K562 (cell line): ENCODE data around the gene UBFD1. TPM values are rescaled to one million over a fixed set of nuclear protein-coding genes. Genes with fewer than 3 reads are reported as not detected.
A peak's percentile ranks its signal among the peaks of the same experiment; 100 is the strongest.

ENCODE experiments used
- CEBPB ChIP-seq: fragments of 450-650 bp; IDR thresholded peaks from 2 replicates; pipeline ENCODE4 v1.6.1; 2016; ENCODE audit warnings: missing genetic modification characterization, missing compliant biosample characterization
- CHD1 ChIP-seq: fragments of 200-600 bp; sonication (generic); IDR thresholded peaks from one replicate; pipeline ENCODE4 v1.6.1; 2012; ENCODE audit warnings: mild to moderate bottlenecking, moderate library complexity, low read length, inconsistent platforms
- HLTF ChIP-seq: fragments of 450-650 bp; IDR thresholded peaks from 2 replicates; pipeline ENCODE4 v1.6.1; 2016
- ILK ChIP-seq: fragments of 450-650 bp; IDR thresholded peaks from 2 replicates; pipeline ENCODE4 v1.6.1; 2016; ENCODE audit warnings: missing genetic modification characterization, low read depth, mild to moderate bottlenecking, missing compliant biosample characterization, moderate library complexity, borderline replicate concordance
- NFE2 ChIP-seq: IDR thresholded peaks from 2 replicates; pipeline ENCODE4 v1.6.1; 2014; ENCODE audit warnings: antibody characterized with exemption, low read depth
- SIN3B ChIP-seq: fragments of 450-650 bp; IDR thresholded peaks from 2 replicates; pipeline ENCODE4 v1.6.1; 2017; ENCODE audit warnings: low read depth, mild to moderate bottlenecking, moderate library complexity
- STAT5A ChIP-seq: IDR thresholded peaks from 2 replicates; pipeline ENCODE4 v1.6.1; 2012; ENCODE audit warnings: low read length, inconsistent platforms, borderline replicate concordance
- STAT5B ChIP-seq: fragments of 250-450 bp; sonication (Bioruptor Pico); IDR thresholded peaks from 2 replicates; pipeline ENCODE4 v1.8.0; 2021; ENCODE audit warnings: mild to moderate bottlenecking, inconsistent platforms
- TARDBP ChIP-seq: fragments of 450-650 bp; IDR thresholded peaks from 2 replicates; pipeline ENCODE4 v1.6.1; 2016
- ZNF263 ChIP-seq: sonication (generic); formaldehyde crosslinking; IDR thresholded peaks from 2 replicates; pipeline ENCODE4 v1.8.0; 2022; ENCODE audit warnings: mild to moderate bottlenecking, missing genetic modification reagents, borderline replicate concordance
- ZNF507 ChIP-seq: conservative IDR thresholded peaks from 2 replicates; pipeline ENCODE4 v1.6.1; 2017; ENCODE audit warnings: missing genetic modification characterization, missing compliant biosample characterization
- polyA plus RNA-seq, 8 experiments: library from polyadenylated mRNA; depleted of rRNA in 4 of 8; stranded (reverse) in 5 of 8; unstranded in 3 of 8; fragments of >200 nt; fragmentation: Nextera tagmentation in 2 of 8; fragmentation: Illumina TruSeq in 1 of 8; extraction: Ambion mirVana in 2 of 8; extraction: Trizol in 1 of 8; gene quantifications; 2 replicates each; pipeline versions ENCODE4 v1.2.1 to v1.2.3, GENCODE V29; 2011 to 2014; ENCODE audit warnings: inconsistent platforms in 1 of 8, missing spikeins in 1 of 8
- total RNA-seq, 7 experiments: library from RNA; depleted of rRNA in 6 of 7; stranded (reverse); fragments of >200 nt in 6 of 7; fragmentation: Illumina TruSeq in 2 of 7; extraction: Trizol in 2 of 7; gene quantifications; 2 replicates each; pipeline versions ENCODE4 v1.2.1 to v1.2.3, GENCODE V29; 2011 to 2021; ENCODE audit warnings: low replicate concordance in 1 of 7
- TF ChIP-seq, protein P1 (sequence below), 2 experiments: fragments of 450-650 bp in 1 of 2; sonication (generic) in 1 of 2; formaldehyde crosslinking in 1 of 2; IDR thresholded peaks in 1 of 2; conservative IDR thresholded peaks in 1 of 2; 2 replicates each; pipeline versions ENCODE4 v1.6.1 to v1.8.1; 2016 to 2023; ENCODE audit warnings: mild to moderate bottlenecking in 2 of 2, moderate library complexity in 2 of 2, inconsistent platforms in 1 of 2, missing genetic modification reagents in 1 of 2
- TF ChIP-seq, protein P2 (sequence below), 2 experiments: fragments of 450-650 bp; IDR thresholded peaks; 2 replicates each; pipeline ENCODE4 v1.6.1; 2018; ENCODE audit warnings: mild to moderate bottlenecking in 2 of 2, low read depth in 1 of 2; ENCODE audit not compliant: partially characterized antibody in 2 of 2
- TF ChIP-seq, protein P3 (sequence below): fragments of 250-450 bp; sonication (Bioruptor Pico); IDR thresholded peaks from 2 replicates; pipeline ENCODE4 v1.4.0; 2020; ENCODE audit warnings: mild to moderate bottlenecking, moderate library complexity
- TF ChIP-seq, protein P4 (sequence below): sonication (generic); formaldehyde crosslinking; IDR thresholded peaks from 2 replicates; pipeline ENCODE4 v1.8.0; 2022; ENCODE audit warnings: mild to moderate bottlenecking, missing genetic modification reagents

UBFD1 gene
- total and polyA plus RNA-seq, 9 of the 15 experiments (the other 6 are each of a cell fraction or from before 2014, with no cell fraction given) = 10.7 to 66.2 (median 34.0) TPM

DNA sequence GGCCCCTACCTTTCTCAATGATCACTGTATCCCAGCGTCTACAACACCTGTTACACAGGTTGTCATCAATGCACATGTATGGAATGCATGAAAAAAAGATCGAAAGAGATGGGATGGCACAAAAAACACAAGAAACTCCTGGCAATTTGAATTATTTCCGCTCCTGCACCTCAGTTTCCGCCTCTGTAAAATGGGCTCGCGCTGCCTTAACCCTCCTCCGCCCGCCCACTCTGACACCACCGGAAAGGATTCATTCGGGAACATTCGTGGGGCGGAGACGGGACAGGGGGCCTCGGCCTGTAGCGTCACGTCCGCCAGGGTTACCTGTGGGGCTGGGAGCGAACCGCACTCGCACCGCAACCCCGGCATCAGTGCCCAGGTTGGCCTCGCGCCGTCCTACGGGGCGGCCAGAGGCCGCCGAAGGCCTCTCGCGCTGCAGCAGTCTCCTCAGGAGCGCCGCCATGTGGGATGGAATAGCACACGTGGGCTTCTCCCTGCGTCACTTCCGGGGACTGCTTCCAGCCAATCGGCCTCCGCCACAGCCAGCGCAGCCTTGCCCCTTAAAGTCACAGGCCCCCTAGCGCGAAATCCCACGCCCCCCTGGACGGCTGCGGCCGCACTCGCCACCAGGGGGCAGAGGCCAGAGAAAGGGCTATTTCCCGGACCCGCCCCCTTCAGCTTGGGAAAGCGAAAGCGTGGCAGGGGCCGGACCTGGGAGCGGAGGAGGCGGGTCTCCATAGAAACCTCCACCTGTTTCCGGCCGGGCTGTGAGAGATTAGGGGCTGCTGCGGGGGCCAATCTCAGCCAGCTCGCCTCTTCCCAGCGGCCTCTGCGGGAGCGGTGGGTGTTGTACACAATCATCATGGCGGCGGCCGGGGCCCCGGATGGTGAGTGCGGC is at the start of gene UBFD1, which contains the start of gene EARS2 (continued):
- TF ChIP-seq, protein P1, sequence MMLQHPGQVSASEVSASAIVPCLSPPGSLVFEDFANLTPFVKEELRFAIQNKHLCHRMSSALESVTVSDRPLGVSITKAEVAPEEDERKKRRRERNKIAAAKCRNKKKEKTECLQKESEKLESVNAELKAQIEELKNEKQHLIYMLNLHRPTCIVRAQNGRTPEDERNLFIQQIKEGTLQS (IDR thresholded peaks at IDR 0.05) = peak; percentile 9; the same call in 1 of the 2 replicates
- TF ChIP-seq, protein P1 (CRISPR knock-in tag; conservative IDR thresholded peaks at IDR 0.05) = no peak; the same call in 1 of the 2 replicates
- TF ChIP-seq TARDBP (peak; percentile 73; the same call in 1 of the 2 replicates), SIN3B (peak; percentile 92), NFE2 (0 out of 2 replicates have a peak, but pooled peaks have one; percentile 32), CHD1 (peak; percentile 38), ZNF263 (CRISPR knock-in tag) (peak; percentile 39; the same call in 1 of the 2 replicates), CEBPB (tag) (no peak), STAT5A (no peak), ILK (tag) (no peak), STAT5B (CRISPR knock-in tag) (no peak), ZNF507 (tag) (no peak), HLTF (0 out of 2 replicates have a peak, but pooled peaks have one; percentile 51)
- TF ChIP-seq, protein P2, sequence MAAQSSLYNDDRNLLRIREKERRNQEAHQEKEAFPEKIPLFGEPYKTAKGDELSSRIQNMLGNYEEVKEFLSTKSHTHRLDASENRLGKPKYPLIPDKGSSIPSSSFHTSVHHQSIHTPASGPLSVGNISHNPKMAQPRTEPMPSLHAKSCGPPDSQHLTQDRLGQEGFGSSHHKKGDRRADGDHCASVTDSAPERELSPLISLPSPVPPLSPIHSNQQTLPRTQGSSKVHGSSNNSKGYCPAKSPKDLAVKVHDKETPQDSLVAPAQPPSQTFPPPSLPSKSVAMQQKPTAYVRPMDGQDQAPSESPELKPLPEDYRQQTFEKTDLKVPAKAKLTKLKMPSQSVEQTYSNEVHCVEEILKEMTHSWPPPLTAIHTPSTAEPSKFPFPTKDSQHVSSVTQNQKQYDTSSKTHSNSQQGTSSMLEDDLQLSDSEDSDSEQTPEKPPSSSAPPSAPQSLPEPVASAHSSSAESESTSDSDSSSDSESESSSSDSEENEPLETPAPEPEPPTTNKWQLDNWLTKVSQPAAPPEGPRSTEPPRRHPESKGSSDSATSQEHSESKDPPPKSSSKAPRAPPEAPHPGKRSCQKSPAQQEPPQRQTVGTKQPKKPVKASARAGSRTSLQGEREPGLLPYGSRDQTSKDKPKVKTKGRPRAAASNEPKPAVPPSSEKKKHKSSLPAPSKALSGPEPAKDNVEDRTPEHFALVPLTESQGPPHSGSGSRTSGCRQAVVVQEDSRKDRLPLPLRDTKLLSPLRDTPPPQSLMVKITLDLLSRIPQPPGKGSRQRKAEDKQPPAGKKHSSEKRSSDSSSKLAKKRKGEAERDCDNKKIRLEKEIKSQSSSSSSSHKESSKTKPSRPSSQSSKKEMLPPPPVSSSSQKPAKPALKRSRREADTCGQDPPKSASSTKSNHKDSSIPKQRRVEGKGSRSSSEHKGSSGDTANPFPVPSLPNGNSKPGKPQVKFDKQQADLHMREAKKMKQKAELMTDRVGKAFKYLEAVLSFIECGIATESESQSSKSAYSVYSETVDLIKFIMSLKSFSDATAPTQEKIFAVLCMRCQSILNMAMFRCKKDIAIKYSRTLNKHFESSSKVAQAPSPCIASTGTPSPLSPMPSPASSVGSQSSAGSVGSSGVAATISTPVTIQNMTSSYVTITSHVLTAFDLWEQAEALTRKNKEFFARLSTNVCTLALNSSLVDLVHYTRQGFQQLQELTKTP (IDR thresholded peaks at IDR 0.05; ENCODE audit: low read depth in 1 of 2, partially characterized antibody in 2 of 2) = peak in 1 of 2 experiments; percentile 40
- TF ChIP-seq, protein P3, sequence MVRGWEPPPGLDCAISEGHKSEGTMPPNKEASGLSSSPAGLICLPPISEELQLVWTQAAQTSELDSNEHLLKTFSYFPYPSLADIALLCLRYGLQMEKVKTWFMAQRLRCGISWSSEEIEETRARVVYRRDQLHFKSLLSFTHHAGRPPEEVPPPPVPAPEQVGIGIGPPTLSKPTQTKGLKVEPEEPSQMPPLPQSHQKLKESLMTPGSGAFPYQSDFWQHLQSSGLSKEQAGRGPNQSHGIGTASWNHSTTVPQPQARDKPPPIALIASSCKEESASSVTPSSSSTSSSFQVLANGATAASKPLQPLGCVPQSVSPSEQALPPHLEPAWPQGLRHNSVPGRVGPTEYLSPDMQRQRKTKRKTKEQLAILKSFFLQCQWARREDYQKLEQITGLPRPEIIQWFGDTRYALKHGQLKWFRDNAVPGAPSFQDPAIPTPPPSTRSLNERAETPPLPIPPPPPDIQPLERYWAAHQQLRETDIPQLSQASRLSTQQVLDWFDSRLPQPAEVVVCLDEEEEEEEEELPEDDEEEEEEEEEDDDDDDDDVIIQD (CRISPR knock-in tag) = no peak
- TF ChIP-seq, protein P4, sequence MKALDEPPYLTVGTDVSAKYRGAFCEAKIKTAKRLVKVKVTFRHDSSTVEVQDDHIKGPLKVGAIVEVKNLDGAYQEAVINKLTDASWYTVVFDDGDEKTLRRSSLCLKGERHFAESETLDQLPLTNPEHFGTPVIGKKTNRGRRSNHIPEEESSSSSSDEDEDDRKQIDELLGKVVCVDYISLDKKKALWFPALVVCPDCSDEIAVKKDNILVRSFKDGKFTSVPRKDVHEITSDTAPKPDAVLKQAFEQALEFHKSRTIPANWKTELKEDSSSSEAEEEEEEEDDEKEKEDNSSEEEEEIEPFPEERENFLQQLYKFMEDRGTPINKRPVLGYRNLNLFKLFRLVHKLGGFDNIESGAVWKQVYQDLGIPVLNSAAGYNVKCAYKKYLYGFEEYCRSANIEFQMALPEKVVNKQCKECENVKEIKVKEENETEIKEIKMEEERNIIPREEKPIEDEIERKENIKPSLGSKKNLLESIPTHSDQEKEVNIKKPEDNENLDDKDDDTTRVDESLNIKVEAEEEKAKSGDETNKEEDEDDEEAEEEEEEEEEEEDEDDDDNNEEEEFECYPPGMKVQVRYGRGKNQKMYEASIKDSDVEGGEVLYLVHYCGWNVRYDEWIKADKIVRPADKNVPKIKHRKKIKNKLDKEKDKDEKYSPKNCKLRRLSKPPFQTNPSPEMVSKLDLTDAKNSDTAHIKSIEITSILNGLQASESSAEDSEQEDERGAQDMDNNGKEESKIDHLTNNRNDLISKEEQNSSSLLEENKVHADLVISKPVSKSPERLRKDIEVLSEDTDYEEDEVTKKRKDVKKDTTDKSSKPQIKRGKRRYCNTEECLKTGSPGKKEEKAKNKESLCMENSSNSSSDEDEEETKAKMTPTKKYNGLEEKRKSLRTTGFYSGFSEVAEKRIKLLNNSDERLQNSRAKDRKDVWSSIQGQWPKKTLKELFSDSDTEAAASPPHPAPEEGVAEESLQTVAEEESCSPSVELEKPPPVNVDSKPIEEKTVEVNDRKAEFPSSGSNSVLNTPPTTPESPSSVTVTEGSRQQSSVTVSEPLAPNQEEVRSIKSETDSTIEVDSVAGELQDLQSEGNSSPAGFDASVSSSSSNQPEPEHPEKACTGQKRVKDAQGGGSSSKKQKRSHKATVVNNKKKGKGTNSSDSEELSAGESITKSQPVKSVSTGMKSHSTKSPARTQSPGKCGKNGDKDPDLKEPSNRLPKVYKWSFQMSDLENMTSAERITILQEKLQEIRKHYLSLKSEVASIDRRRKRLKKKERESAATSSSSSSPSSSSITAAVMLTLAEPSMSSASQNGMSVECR (CRISPR knock-in tag) = peak; percentile 98
